CD14-positive monocyte (primary cell): ENCODE results near the gene RAD51D. TPM values are rescaled to one million over a fixed set of nuclear protein-coding genes. Genes with fewer than 3 reads are reported as not detected.

Source experiments
- DNase-seq, 3 donors: peaks; one replicate each; pipeline ENCODE4 v3.0.0-alpha.2; 2011 to 2022
- H2AFZ ChIP-seq: 2 replicates; pipeline ENCODE4 v1.6.0; 2012; ENCODE audit warnings: mild to moderate bottlenecking, low read depth, low read length, inconsistent platforms; ENCODE audit not compliant: insufficient read depth, poor library complexity, severe bottlenecking
- H3K27ac ChIP-seq, 2 donors: 1 replicate in 1 of 2; 2 replicates in 1 of 2; pipeline ENCODE4 v1.5.1; 2012 to 2013; ENCODE audit warnings: low read length in 2 of 2, control low read depth in 1 of 2, inconsistent platforms in 1 of 2, low read depth in 1 of 2, mild to moderate bottlenecking in 1 of 2
- H3K27me3 ChIP-seq, 2 donors: one replicate each; pipeline versions ENCODE4 v1.6.0 to v1.6.1; 2011 to 2013; ENCODE audit warnings: low read length in 2 of 2; ENCODE audit not compliant: control insufficient read depth in 2 of 2, insufficient read depth in 2 of 2
- H3K36me3 ChIP-seq, 2 donors: replicated peaks in 1 of 2; 1 replicate in 1 of 2; 2 replicates in 1 of 2; pipeline versions ENCODE4 v1.5.1 to v1.6.1; 2012 to 2013; ENCODE audit warnings: low read length in 2 of 2, control low read depth in 1 of 2, inconsistent platforms in 1 of 2, mild to moderate bottlenecking in 1 of 2; ENCODE audit not compliant: insufficient read depth in 2 of 2, control insufficient read depth in 1 of 2
- H3K4me1 ChIP-seq, 2 donors: 1 replicate in 1 of 2; 2 replicates in 1 of 2; pipeline versions ENCODE4 v1.5.1 to v1.6.1; 2012 to 2013; ENCODE audit warnings: low read length in 2 of 2, control low read depth in 1 of 2, inconsistent platforms in 1 of 2, mild to moderate bottlenecking in 1 of 2, moderate library complexity in 1 of 2; ENCODE audit not compliant: insufficient read depth in 2 of 2, control insufficient read depth in 1 of 2
- H3K4me2 ChIP-seq: replicated peaks from 2 replicates; pipeline ENCODE3; 2012; ENCODE audit warnings: low read length, moderate library complexity, mild to moderate bottlenecking; ENCODE audit not compliant: poor library complexity, severe bottlenecking; ENCODE audit errors: extremely low read depth
- H3K4me3 ChIP-seq, 3 experiments: fragments of 200-600 bp in 1 of 3; sonication (generic) in 1 of 3; replicated peaks in 1 of 3; 1 replicate in 2 of 3; 2 replicates in 1 of 3; pipeline ENCODE4 v1.5.1; 2011 to 2013; ENCODE audit warnings: low read length in 3 of 3, mild to moderate bottlenecking in 3 of 3, control low read depth in 2 of 3, low read depth in 2 of 3, inconsistent platforms in 1 of 3, moderate library complexity in 1 of 3
- H3K79me2 ChIP-seq: 2 replicates; pipeline ENCODE4 v1.6.0; 2012; ENCODE audit warnings: mild to moderate bottlenecking, control low read depth, inconsistent platforms, low read length, moderate library complexity; ENCODE audit not compliant: insufficient read depth
- H3K9ac ChIP-seq: 2 replicates; pipeline ENCODE4 v1.6.0; 2017; ENCODE audit warnings: low read length, mild to moderate bottlenecking; ENCODE audit not compliant: insufficient read depth, poor library complexity, severe bottlenecking
- H3K9me3 ChIP-seq, 2 donors: replicated peaks in 1 of 2; 1 replicate in 1 of 2; 2 replicates in 1 of 2; pipeline versions ENCODE4 v1.5.1 to v1.6.1; 2012 to 2013; ENCODE audit warnings: low read length in 2 of 2, control low read depth in 1 of 2; ENCODE audit not compliant: control insufficient read depth in 1 of 2, insufficient read depth in 1 of 2
- H4K20me1 ChIP-seq: 2 replicates; pipeline ENCODE4 v1.6.0; 2012; ENCODE audit warnings: mild to moderate bottlenecking, low read length, control low read depth, moderate library complexity; ENCODE audit not compliant: insufficient read depth
- H3K27ac Mint-ChIP-seq, 7 donors: one replicate each; pipeline ENCODE4 v1.8.0; 2020; ENCODE audit warnings: mild to moderate bottlenecking in 7 of 7, mixed read lengths in 7 of 7, moderate library complexity in 6 of 7, inconsistent platforms in 2 of 7
- H3K27me3 Mint-ChIP-seq, 3 donors: one replicate each; pipeline ENCODE4 v1.8.0; 2021 to 2022; ENCODE audit warnings: low read depth in 3 of 3, mild to moderate bottlenecking in 3 of 3, mixed read lengths in 3 of 3, moderate library complexity in 3 of 3, inconsistent platforms in 1 of 3
- H3K36me3 Mint-ChIP-seq, 2 donors: one replicate each; pipeline ENCODE4 v1.8.0; 2020; ENCODE audit warnings: mixed read lengths in 2 of 2, inconsistent platforms in 1 of 2, mild to moderate bottlenecking in 1 of 2
- H3K4me1 Mint-ChIP-seq: one replicate; pipeline ENCODE4 v1.8.0; 2020; ENCODE audit warnings: mild to moderate bottlenecking, mixed read lengths
- H3K4me3 Mint-ChIP-seq, 2 donors: one replicate each; pipeline ENCODE4 v1.8.0; 2020; ENCODE audit warnings: mild to moderate bottlenecking in 2 of 2, mixed read lengths in 2 of 2, moderate library complexity in 1 of 2
- H3K9me3 Mint-ChIP-seq, 7 donors: one replicate each; pipeline ENCODE4 v1.8.0; 2020 to 2022; ENCODE audit warnings: mixed read lengths in 7 of 7, mild to moderate bottlenecking in 6 of 7, moderate library complexity in 6 of 7, inconsistent platforms in 2 of 7
- CTCF ChIP-seq: fragments of 200-600 bp; IDR thresholded peaks from one replicate; pipeline ENCODE4 v1.8.0; 2022; ENCODE audit warnings: antibody characterized with exemption, mild to moderate bottlenecking
- WGBS: methylation state at CpG from one replicate; pipeline ENCODE4 v1.1.5; 2013; ENCODE audit warnings: missing lambda C conversion rate; ENCODE audit not compliant: insufficient coverage; 5-methylcytosine and 5-hydroxymethylcytosine counted together
- intact Hi-C, 2 donors: fragments of 100-400 bp; cut with micrococcal nuclease; formaldehyde crosslinking; loops; one replicate each; pipeline versions ENCODE4 v1.15.0 to v1.15.1; 2023
- polyA plus RNA-seq, 3 donors: library from polyadenylated mRNA; depleted of rRNA in 1 of 3; unstranded in 2 of 3; stranded (reverse) in 1 of 3; fragments of 300-500 nt in 2 of 3; fragments of >200 nt in 1 of 3; fragmentation: Illumina TruSeq in 2 of 3; gene quantifications; 1 replicate in 2 of 3; 2 replicates in 1 of 3; pipeline ENCODE4 v1.2.3, GENCODE V29; 2012 to 2021

Gene RAD51D
- polyA plus RNA-seq, 3 donors, result 4.4 to 6.9 (median 5.8) TPM

- H3K36me3 Mint-ChIP-seq, result peaks cover 16 to 26% of the 10 kb centered on the region in 2 donors
- H2AFZ ChIP-seq, result peak overlapping the region; percentile 54
- peak overlapping the region; percentile 80 to 91 for H3K27ac ChIP-seq
- intact Hi-C loops, result loop anchor here in 1 of 2 donors (5.0 kb wide), 1 partner anchor 36 kb away; no protein-coding TSS in a partner anchor
- peak overlapping the region; percentile 55 to 90 for H3K4me3 Mint-ChIP-seq
- H4K20me1 ChIP-seq, result no peaks in the 10 kb centered on the region
- peaks cover 44 to 46% of the 10 kb centered on the region in 2 donors for H3K4me1 ChIP-seq
- no peaks in the 10 kb centered on the region for H3K36me3 ChIP-seq
- TF ChIP-seq CTCF, result no peak
- H3K79me2 ChIP-seq, result peaks cover 78% of the 10 kb centered on the region
- peak; percentile 73 to 85 (median 80) for DNase-seq
- H3K9ac ChIP-seq, result peak overlapping the region; percentile 58
- no peaks in the 10 kb centered on the region for H3K9me3 ChIP-seq
- peaks cover 0 to 3% (median 0%) of the 10 kb centered on the region in 7 donors for H3K9me3 Mint-ChIP-seq
- H3K27me3 ChIP-seq, result no peaks in the 10 kb centered on the region
- peak overlapping the region; percentile 90 to 98 (median 94) for H3K27ac Mint-ChIP-seq
- H3K4me2 ChIP-seq, result peak overlapping the region; percentile 72
- H3K27me3 Mint-ChIP-seq, result peaks cover 0 to 2% (median 0%) of the 10 kb centered on the region in 3 donors
- peak overlapping the region; percentile 34 to 66 (median 63) for H3K4me3 ChIP-seq
- H3K4me1 Mint-ChIP-seq, result peaks cover 57% of the 10 kb centered on the region
- 0% methylated on average over 1 of the region's 2 CpGs for WGBS
Measured at GRCh38 chr17:35051183-35051578, 68.5 kb downstream of the RAD51D start.

GRCh38 chr17:35050170-35050569 lies 69.5 kb downstream of the RAD51D start:
- Histone ChIP-seq H3K9me3 (no peaks in the 10 kb centered on the region), H3K9ac (no peak overlapping the region), H3K4me1 (peaks cover 53 to 56% of the 10 kb centered on the region in 2 donors), H3K4me3 (no peak overlapping the region), H2AFZ (no peak overlapping the region), H4K20me1 (no peaks in the 10 kb centered on the region), H3K79me2 (peaks cover 78% of the 10 kb centered on the region), H3K4me2 (no peak overlapping the region), H3K27me3 (no peaks in the 10 kb centered on the region), H3K27ac (peak overlapping the region; percentile 80 to 91), H3K36me3 (no peaks in the 10 kb centered on the region)
- 83% methylated on average over 2 of the region's 2 CpGs for WGBS
- Mint-ChIP-seq H3K9me3 (peaks cover 0 to 3% (median 0%) of the 10 kb centered on the region in 7 donors), H3K4me3 (no peak overlapping the region), H3K36me3 (peaks cover 14 to 21% of the 10 kb centered on the region in 2 donors), H3K27ac (peak overlapping the region; percentile 46 to 98 (median 80)), H3K4me1 (peaks cover 64% of the 10 kb centered on the region), H3K27me3 (peaks cover 0 to 2% (median 0%) of the 10 kb centered on the region in 3 donors)
- no peak for TF ChIP-seq CTCF
- intact Hi-C loops, result loop anchor here in 1 of 2 donors (5.0 kb wide), 1 partner anchor 37 kb away; no protein-coding TSS in a partner anchor
- DNase-seq, result no peak
